LNCAP (cell line): ENCODE data around the gene SLC24A3.

Source experiments
- TF ChIP-seq, protein P1 (sequence below): fragments of 450-650 bp; IDR thresholded peaks from 2 replicates; pipeline ENCODE4 v1.5.1; 2017; ENCODE audit warnings: mild to moderate bottlenecking

SLC24A3 gene

DNA sequence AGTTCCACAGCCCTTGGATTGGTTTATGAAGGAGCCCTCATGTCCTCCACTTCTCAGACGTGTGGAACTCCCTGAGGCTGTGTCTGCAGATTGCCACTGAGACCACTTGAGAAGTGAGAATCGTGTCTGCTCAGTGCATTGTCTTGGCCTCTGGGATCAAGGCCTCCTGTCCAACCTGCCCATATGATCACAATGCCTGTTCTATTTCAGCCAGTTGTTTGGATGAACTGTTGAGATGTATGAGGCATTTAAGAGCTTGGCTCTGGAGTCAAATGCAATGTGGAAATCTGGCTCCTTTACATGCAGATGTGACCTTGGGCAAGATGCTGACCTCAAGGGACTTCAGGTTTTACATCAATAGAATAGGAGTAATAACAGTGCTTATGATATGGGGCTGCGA lies 125.9 kb downstream of the SLC24A3 start:
- TF ChIP-seq, protein P1, sequence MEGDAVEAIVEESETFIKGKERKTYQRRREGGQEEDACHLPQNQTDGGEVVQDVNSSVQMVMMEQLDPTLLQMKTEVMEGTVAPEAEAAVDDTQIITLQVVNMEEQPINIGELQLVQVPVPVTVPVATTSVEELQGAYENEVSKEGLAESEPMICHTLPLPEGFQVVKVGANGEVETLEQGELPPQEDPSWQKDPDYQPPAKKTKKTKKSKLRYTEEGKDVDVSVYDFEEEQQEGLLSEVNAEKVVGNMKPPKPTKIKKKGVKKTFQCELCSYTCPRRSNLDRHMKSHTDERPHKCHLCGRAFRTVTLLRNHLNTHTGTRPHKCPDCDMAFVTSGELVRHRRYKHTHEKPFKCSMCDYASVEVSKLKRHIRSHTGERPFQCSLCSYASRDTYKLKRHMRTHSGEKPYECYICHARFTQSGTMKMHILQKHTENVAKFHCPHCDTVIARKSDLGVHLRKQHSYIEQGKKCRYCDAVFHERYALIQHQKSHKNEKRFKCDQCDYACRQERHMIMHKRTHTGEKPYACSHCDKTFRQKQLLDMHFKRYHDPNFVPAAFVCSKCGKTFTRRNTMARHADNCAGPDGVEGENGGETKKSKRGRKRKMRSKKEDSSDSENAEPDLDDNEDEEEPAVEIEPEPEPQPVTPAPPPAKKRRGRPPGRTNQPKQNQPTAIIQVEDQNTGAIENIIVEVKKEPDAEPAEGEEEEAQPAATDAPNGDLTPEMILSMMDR: no peak

DNA sequence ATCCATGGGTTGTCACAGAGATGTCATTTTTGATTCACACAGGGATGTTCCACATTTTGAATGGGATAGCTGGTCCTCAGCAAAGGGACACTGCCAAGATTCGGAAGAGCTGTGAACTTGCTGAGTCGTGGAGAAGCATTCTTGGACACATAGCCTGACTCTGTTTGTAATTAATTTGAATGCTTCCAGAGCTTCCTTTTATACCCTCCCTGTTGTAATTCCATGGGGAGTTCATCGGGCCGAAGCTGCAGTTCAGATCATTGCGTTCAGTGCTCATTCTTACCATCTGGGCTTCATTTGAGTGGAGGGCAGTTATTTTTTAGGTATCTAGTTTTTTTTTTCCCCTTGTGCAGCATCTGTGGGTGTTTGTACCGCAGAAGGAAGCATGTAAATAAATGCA lies 126.5 kb downstream of the SLC24A3 start:
- TF ChIP-seq, protein P1: no peak

DNA sequence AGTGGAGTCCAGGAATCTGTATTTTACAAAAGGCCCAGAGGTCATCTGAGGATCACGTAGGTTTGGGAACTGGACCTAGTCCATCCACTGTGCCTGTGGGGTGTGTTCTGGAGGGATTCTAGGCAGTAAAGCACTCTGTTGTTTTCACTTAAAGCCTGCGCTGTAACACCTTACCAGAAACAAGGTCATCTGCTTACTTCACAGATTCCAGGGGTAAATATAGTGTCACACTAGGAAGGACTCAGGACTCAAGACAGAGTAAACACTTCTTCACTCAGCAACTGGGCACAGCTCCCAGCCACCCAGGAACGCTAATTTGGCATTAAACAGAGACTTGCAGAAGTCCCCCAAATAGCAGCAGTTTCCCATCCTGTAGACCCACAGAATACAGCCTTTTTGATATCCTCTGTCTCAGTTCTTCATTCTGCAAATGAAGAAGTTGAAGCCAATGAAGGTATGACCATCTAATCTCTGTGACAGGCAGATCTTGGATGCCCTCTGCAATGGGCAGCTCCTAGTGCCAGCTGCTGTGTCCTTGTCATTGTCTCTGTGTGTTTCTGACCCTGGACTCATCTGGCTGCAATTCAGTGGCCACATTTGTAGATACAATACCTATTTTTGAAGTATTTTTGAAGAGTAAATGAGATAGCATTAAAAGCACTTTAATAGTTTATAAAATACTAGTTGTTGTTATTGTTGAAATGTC lies 129.1 kb downstream of the SLC24A3 start:
- TF ChIP-seq, protein P1: no peak

DNA sequence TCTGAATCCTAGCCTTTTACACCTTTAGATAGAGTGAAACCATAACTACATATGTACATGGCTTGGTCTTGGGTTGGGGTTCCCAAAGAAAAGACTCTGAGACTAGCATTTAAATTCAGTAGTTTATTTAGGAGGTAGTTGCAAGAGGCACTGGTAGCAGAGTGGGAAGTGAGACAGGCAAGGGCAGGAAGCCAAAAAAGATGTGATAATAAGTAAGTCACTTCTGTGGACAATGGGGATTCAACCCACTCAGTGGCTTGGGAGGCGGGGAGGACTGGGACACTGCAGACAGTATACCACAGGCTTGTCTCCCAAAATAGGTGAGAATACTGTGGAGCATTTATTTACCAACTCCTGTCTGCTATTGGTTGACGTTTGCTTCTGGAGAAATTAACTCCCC lies 131.9 kb downstream of the SLC24A3 start:
- TF ChIP-seq, protein P1: no peak

DNA sequence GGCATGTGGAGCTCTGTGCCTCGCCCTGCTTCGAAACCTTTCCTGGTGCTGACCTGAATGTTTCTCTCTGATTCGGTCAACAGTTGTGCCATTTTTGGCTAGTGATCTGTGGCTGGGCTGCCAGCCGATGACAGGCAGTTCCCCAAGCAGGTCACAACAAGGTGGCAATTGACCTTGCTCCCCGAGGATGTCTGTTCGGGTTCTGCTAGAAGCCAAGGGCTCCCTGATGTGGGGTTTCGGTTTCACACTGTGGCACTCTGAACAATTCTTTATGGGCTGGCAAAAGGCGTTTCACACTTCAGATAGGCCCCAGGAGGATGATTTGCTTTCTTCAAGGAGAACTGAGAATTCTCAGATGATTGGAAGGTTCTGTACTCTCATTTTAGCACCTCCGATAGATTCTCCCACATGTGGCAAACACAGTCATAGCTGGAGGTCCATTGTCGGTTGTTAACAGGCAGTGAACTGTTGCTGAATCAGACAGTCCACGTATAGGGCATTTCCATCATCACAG lies 135.6 kb downstream of the SLC24A3 start:
- TF ChIP-seq, protein P1: no peak

DNA sequence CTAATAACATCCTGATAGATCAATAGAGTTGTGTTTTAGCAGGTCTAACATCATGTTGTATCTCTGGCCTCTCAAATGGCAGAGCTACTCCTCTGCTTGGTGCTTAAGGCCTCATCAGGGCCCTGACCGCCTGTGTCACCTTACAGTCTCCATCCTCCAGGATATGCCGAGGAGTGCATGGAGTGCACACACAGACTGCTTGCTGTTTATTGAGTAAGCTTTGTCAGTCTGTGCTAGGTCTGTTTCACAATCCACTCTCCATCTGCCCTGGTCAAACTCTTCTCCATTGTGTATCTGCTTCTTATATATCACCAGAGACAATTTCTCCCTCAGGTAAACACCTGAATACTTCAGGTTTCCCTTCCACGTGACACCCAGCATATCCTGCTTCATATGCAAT lies 136.1 kb downstream of the SLC24A3 start:
- TF ChIP-seq, protein P1: no peak

DNA sequence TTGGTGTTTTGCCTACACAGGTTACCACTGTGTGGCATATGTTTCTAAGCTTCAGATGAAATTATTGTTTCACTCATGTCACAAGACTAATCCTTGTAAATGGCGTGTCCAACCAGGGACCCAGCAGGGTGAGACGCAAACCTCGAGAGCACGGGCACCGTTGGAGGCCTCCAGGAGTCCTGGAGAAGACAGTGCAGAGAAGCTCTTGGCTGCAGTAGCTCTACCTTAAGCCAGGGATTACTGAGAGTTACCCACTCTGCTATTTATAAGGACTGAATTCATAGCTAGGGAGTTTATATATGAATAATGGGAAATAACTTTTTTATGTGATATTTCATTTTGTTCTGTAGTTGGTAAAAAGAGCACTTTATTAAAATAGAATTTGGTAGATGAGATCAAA lies 137.4 kb downstream of the SLC24A3 start:
- TF ChIP-seq, protein P1: no peak
